OCI-LY7 (cell line): ENCODE measurements around the gene TLE1. TPM values are rescaled to one million over a fixed set of nuclear protein-coding genes. Genes with fewer than 3 reads are reported as not detected.

Experiments used
- BruUV-seq: library from RNA; stranded (reverse); fragments of 400-500 nt; replicated peaks from 2 replicates; lab custom pipeline; 2021; lab: Mats Ljungman, UMichigan
- CTCF ChIA-PET: fragments of 300-600 bp; sonication (Branson Sonifier 250); formaldehyde crosslinking; loops from one replicate; lab custom pipeline; 2022; ENCODE audit warnings: antibody characterized with exemption; ENCODE audit not compliant: unreplicated experiment; lab: Charles Lee
- POLR2A ChIA-PET: fragments of 300-600 bp; sonication (Branson Sonifier 250); formaldehyde crosslinking; loops from one replicate; lab custom pipeline; 2022; ENCODE audit warnings: antibody characterized with exemption; lab: Charles Lee
- DNase-seq: peaks from one replicate; pipeline ENCODE4 v3.0.0-alpha.2; 2015; ENCODE audit warnings: low spot score
- H2AFZ ChIP-seq: fragments of 200-600 bp; sonication (generic), shearing (Covaris generic); 2 replicates; pipeline ENCODE4 v1.6.1; 2014; ENCODE audit warnings: mild to moderate bottlenecking, antibody characterized with exemption, low read length, moderate library complexity
- H3K27ac ChIP-seq: fragments of 200-600 bp; sonication (generic); 2 replicates; pipeline ENCODE4 v1.5.1; 2014; ENCODE audit warnings: mixed run types, low read depth, mild to moderate bottlenecking, moderate library complexity, low read length, inconsistent platforms; ENCODE audit not compliant: poor library complexity, severe bottlenecking
- H3K36me3 ChIP-seq: fragments of 200-600 bp; sonication (generic); 2 replicates; pipeline ENCODE4 v1.6.1; 2014; ENCODE audit warnings: mild to moderate bottlenecking, antibody characterized with exemption, low read length, moderate library complexity, mixed read lengths; ENCODE audit not compliant: insufficient read depth
- H3K4me1 ChIP-seq: fragments of 200-600 bp; sonication (generic); 2 replicates; pipeline ENCODE4 v1.5.1; 2014; ENCODE audit warnings: mild to moderate bottlenecking, low read length; ENCODE audit not compliant: insufficient read depth, poor library complexity, severe bottlenecking
- H3K4me2 ChIP-seq: fragments of 200-600 bp; sonication (generic); 2 replicates; pipeline ENCODE4 v1.6.1; 2014; ENCODE audit warnings: mild to moderate bottlenecking, low read length
- H3K4me3 ChIP-seq: fragments of 200-600 bp; sonication (generic); 2 replicates; pipeline ENCODE4 v1.5.1; 2014; ENCODE audit warnings: mild to moderate bottlenecking, low read depth, low read length; ENCODE audit not compliant: poor library complexity, severe bottlenecking
- H3K79me2 ChIP-seq: fragments of 200-600 bp; sonication (generic); 2 replicates; pipeline ENCODE4 v1.6.1; 2016; ENCODE audit warnings: low read depth, mild to moderate bottlenecking, low read length, moderate library complexity, mixed read lengths; ENCODE audit not compliant: insufficient read depth
- H3K9me2 ChIP-seq: fragments of 200-600 bp; sonication (generic); 2 replicates; pipeline ENCODE4 v1.6.1; 2016; ENCODE audit warnings: mild to moderate bottlenecking, low read length, mixed read lengths; ENCODE audit not compliant: insufficient read depth
- H3K9me3 ChIP-seq: fragments of 200-600 bp; sonication (generic); 2 replicates; pipeline ENCODE4 v1.6.1; 2014; ENCODE audit warnings: mild to moderate bottlenecking, mixed run types, low read length, mixed read lengths
- H4K20me1 ChIP-seq: fragments of 200-600 bp; sonication (generic); 2 replicates; pipeline ENCODE4 v1.6.1; 2014; ENCODE audit warnings: mild to moderate bottlenecking, antibody characterized with exemption, low read length, moderate library complexity, mixed read lengths; ENCODE audit not compliant: insufficient read depth
- CTCF ChIP-seq: fragments of 200-600 bp; sonication (generic); conservative IDR thresholded peaks from 2 replicates; pipeline ENCODE4 v1.5.1; 2014; ENCODE audit warnings: mild to moderate bottlenecking, antibody characterized with exemption, low read length, moderate library complexity, mixed read lengths
- EZH2phosphoT487 ChIP-seq: fragments of 200-600 bp; sonication (generic); IDR thresholded peaks from 2 replicates; pipeline ENCODE4 v1.6.1; 2018; ENCODE audit warnings: low read depth, borderline replicate concordance, mild to moderate bottlenecking, mixed run types, antibody characterized with exemption, low read length, moderate library complexity, mixed read lengths
- intact Hi-C: fragments of 100-400 bp; cut with micrococcal nuclease; formaldehyde crosslinking; loops from one replicate; pipeline ENCODE4 v1.10.0; 2022; ENCODE audit not compliant: unreplicated experiment
- small RNA-seq: library from RNA; depleted of rRNA; stranded (forward); fragments of <200 nt; gene quantifications from one replicate; pipeline ENCODE3, GENCODE V24; 2014
- total RNA-seq, 2 experiments: library from RNA; depleted of rRNA in 1 of 2; stranded (reverse); fragments of >200 nt in 1 of 2; shearing (Covaris generic) in 1 of 2; gene quantifications; 2 replicates each; pipeline ENCODE4 v1.2.3, GENCODE V29; 2014 to 2022

TLE1 gene
- total RNA-seq, 2 experiments from 2014 or later: 0.13 TPM; not detected in 1

DNA sequence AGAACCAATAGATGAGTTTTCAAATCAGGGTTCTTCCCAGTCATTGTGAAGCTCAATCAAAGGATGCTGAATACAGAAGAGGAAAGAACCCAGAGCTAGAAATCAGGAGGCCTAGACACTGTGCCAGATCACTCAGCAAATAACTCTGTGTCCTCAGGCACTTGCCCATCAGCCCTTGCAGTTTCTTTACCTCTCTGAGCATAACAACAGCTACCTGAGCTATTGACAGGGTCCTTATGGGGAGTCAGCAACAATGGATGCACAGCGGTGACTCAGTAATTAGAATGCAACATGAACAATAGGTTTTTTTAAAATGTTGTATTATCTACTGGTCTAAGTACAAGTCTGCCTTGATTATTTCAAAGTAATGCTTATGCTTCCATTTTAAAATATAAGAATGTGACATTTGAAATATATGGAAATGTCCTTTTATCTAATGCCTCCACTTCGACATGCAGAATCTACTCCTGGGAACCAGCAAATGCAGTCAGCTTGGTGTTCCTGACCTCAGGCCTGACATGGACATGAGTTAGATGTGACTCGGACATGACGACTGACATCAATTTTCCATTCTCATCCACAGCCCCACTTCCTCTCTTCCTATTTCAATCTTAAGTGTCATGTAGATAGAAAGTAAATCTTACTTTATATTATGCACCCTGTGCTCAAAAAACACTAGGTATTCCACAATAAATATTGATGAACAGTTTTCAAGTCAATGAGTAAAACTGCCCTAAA, 155.0 kb downstream of the TLE1 start:
- POLR2A ChIA-PET: no interaction called here

More for the DNA sequence above, 155.0 kb downstream of the TLE1 start:
- H3K9me2 ChIP-seq: no peaks in the 10 kb centered on the region
- no peak for DNase-seq
- intact Hi-C loops: no loop called here
- no peaks in the 10 kb centered on the region for H3K4me1 ChIP-seq
- no peaks in the 10 kb centered on the region for H4K20me1 ChIP-seq
- no peaks in the 10 kb centered on the region for H3K36me3 ChIP-seq
- no peak overlapping the region for H3K27ac ChIP-seq
- no TSS peak for BruUV-seq
- H2AFZ ChIP-seq: no peak overlapping the region
- no peak overlapping the region for H3K4me3 ChIP-seq
- TF ChIP-seq EZH2phosphoT487 (no peak), CTCF (no peak)
- H3K79me2 ChIP-seq: no peaks in the 10 kb centered on the region
- no peak overlapping the region for H3K4me2 ChIP-seq
- H3K9me3 ChIP-seq: no peaks in the 10 kb centered on the region
- CTCF ChIA-PET: no interaction called here

Small RNA genes within 50 kb of the gene (small RNA-seq; reads per million reads assigned to genes)
- gene RNU6-1035P: not detected

Other genes starting within 250 kb of the TLE1 start
- not detected in 2 replicates for gene SPATA31D4, start 238.9 kb upstream of the TLE1 start, total RNA-seq (2014; rRNA removed; shearing (Covaris generic))
- gene SPATA31D4, start 238.9 kb upstream of the TLE1 start, total RNA-seq (2022): not detected in 2 replicates